H4 (cell line): ENCODE results near the gene CD68. TPM values are rescaled to one million over a fixed set of nuclear protein-coding genes. Genes with fewer than 3 reads are reported as not detected.

Source experiments
- DNase-seq: peaks from one replicate; pipeline ENCODE4 v3.0.0-alpha.2; 2015; ENCODE audit warnings: low spot score
- total RNA-seq: library from RNA; depleted of rRNA; stranded (reverse); fragments of >200 nt; shearing (Covaris generic); gene quantifications from 2 replicates; pipeline ENCODE4 v1.2.3, GENCODE V29; 2014

Gene CD68
- total RNA-seq, 1 experiment from 2014 or later: 21.6 TPM

- no peak for DNase-seq
These were observed 19.9 kb upstream of the CD68 start for GRCh38 chr17:7559320-7560171.

DNA sequence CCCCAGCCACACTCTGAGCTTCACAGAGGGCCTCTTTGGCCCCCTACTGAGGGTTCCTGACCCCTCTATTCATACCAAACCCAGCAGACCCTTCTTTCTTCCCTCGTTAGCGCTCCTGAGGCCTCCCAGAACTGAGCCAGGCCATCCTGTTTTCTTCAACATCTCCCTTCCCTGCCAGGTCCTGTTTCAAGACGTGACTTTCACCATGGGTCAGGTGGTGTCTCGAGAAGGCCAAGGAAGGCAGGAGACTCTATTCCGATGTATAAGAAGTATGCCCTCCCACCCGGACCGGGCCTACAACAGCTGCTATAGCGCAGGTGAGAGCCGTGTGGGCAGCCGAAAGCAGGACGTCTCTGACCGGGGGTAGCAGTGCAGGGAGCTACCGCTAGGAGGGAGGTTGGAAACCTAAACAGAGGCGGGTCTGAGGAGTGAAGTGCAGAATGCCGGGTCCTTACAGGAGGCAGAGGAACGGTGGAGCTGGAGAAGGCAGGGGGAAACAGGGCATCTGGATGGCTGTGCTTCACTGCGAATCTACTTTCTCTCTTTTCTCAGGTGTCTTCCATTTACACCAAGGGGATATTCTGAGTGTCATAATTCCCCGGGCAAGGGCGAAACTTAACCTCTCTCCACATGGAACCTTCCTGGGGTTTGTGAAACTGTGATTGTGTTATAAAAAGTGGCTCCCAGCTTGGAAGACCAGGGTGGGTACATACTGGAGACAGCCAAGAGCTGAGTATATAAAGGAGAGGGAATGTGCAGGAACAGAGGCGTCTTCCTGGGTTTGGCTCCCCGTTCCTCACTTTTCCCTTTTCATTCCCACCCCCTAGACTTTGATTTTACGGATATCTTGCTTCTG is 19.0 kb upstream of the CD68 start:
- no peak for DNase-seq

DNA sequence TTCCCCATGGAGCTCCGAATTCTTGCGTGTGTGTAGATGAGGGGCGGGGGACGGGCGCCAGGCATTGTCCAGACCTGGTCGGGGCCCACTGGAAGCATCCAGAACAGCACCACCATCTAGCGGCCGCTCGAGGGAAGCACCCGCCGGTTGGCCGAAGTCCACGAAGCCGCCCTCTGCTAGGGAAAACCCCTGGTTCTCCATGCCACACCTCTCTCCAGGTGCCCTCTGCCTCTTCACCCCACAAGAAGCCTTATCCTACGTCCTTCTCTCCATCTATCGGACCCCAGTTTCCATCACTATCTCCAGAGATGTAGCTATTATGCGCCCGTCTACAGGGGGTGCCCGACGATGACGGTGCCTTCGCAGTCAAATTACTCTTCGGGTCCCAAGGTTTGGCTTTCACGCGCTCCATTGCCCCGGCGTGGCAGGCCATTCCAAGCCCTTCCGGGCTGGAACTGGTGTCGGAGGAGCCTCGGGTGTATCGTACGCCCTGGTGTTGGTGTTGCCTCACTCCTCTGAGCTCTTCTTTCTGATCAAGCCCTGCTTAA is 18.3 kb upstream of the CD68 start:
- DNase-seq: peak; percentile 64

GRCh38 chr17:7561589-7562207 is 17.7 kb upstream of the CD68 start, which contains the start of gene SENP3:
SENP3 (plus strand) TSS chr17:7561919; CDS start chr17:7563077, 1,158 bp downstream.
- DNase-seq: peak; percentile 72

- DNase-seq: no peak
These were observed 17.2 kb upstream of the CD68 start for GRCh38 chr17:7562208-7562605.

- no peak for DNase-seq
These were observed 16.1 kb upstream of the CD68 start for GRCh38 chr17:7563115-7563869.

- DNase-seq: no peak
These were observed 9.9 kb upstream of the CD68 start for GRCh38 chr17:7569571-7569970.

- DNase-seq: no peak
These were observed 9.1 kb upstream of the CD68 start for GRCh38 chr17:7570351-7570750.

- DNase-seq: no peak
These were observed 7.2 kb upstream of the CD68 start for GRCh38 chr17:7572338-7572587.

GRCh38 chr17:7572588-7573323 is 6.7 kb upstream of the CD68 start:
- peak; percentile 96 for DNase-seq

GRCh38 chr17:7573324-7574080 is 5.9 kb upstream of the CD68 start:
- DNase-seq: peak; percentile 82

- no peak for DNase-seq
These were observed 5.1 kb upstream of the CD68 start for GRCh38 chr17:7574176-7574953.

DNA sequence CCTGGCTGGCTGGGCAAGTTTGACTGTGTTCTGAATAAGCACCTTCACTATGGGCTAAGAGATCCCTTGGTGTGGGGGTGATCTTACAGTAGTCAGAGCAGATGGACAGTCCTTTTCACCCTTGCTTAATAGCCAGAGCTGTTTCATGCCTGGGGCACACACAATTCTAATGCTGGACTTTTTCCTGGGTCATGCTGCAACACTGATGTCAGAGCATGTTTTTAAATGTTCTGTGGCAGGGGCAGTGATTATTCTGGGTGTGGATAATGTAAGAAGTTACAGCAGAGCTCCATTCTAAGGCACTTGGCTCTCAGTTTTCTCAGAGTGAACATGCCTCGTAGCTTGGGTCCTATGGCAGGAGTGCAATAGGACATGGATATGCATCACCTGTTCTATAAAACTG is 4.0 kb upstream of the CD68 start:
- DNase-seq: no peak

DNA sequence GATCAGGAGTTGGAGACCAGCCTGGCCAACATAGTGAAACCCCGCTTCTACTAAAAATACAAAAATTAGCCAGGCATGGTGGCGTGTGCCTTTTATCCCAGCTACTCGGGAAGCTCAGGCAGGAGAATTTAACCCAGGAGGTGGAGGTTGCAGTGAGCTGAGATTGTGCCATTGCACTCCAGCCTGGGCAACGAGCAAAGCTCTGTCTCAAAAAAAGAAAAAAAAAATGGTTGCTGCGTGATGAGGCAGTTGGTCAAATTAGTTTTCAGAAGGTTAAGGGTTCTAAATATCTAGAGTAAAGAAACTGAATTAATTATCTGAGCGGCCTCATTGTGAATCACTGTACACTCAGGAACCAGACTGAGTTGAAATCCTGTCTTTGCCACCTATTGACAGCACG is 3.5 kb upstream of the CD68 start:
- DNase-seq: no peak

DNA sequence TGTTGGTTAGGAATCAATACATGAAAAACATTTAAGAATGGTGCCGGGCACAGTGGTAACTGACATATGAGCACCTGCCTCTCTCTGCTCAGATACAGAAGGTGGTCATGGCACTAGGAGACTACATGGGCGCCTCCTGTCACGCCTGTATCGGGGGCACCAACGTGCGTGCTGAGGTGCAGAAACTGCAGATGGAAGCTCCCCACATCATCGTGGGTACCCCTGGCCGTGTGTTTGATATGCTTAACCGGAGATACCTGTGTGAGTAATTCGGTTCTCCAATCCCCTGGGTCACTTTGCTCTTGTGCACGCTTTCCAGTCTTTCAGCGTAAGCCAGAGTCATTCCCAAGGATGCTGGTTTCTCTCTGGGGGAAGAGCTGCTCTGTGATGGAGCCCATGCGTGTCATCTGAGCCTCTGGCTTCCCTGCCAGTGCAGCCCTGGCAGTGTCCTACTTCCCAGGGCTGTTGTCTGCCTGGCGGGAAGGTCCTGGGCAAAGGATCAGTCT is 3.0 kb upstream of the CD68 start:
- no peak for DNase-seq

DNA sequence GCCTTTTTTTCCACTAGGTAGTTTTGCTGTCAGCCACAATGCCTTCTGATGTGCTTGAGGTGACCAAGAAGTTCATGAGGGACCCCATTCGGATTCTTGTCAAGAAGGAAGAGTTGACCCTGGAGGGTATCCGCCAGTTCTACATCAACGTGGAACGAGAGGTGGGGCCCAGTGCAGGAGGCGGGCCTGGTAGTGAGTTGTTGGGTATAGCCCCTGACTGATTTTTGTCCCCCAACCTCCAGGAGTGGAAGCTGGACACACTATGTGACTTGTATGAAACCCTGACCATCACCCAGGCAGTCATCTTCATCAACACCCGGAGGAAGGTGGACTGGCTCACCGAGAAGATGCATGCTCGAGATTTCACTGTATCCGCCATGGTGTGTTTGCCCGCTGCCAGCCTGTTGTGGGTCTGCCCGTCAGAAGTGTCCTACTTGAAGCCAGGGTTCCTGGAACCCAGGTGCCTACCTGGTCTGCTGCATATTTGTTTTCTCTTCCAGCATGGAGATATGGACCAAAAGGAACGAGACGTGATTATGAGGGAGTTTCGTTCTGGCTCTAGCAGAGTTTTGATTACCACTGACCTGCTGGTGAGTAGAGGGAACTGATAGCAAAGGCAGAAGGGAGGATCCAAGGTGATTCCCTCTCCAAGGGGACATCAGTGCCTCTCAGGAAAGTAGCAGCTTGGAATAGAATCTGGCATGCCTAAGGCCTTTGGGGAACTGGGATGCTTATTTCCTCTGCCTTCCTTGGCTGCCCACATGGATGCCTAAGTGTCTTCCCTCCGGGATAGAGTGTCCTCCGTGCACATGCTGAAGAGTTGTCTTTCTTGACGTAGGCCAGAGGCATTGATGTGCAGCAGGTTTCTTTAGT is 1.9 kb upstream of the CD68 start:
- DNase-seq: no peak

GRCh38 chr17:7579834-7580603 is 581 bp downstream of the CD68 start:
- DNase-seq: no peak
